Loucy (cell line): ENCODE measurements around the gene KDM4F.

Experiments used
- EZH2phosphoT487 ChIP-seq: fragments of 200-600 bp; IDR thresholded peaks from 2 replicates; pipeline ENCODE4 v1.6.1; 2018; ENCODE audit warnings: antibody characterized with exemption, mild to moderate bottlenecking, moderate library complexity, borderline replicate concordance
- TF ChIP-seq, protein P1 (sequence below): fragments of 200-600 bp; sonication (generic); conservative IDR thresholded peaks from 2 replicates; pipeline ENCODE4 v1.5.1; 2014; ENCODE audit warnings: mild to moderate bottlenecking, antibody characterized with exemption, low read length

DNA sequence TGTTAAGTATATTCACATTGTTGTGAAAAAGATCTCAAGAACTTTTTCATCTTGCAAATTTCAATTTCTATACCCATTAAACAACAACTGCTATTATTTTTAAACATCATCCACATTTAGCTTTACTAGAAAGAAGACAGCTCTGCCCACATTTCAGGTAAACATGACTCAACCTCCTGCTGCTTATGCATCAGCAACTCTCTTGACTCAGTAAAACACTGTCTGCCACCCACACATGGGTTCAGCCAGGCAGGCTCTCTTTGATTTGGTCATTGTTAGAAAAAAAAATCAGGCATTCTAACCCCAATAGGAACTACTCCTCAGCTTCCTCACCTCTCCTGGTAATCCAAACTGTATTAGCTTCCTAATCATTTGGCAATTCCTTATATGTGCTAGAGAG lies 35.3 kb downstream of the KDM4F start:
- TF ChIP-seq, protein P1, sequence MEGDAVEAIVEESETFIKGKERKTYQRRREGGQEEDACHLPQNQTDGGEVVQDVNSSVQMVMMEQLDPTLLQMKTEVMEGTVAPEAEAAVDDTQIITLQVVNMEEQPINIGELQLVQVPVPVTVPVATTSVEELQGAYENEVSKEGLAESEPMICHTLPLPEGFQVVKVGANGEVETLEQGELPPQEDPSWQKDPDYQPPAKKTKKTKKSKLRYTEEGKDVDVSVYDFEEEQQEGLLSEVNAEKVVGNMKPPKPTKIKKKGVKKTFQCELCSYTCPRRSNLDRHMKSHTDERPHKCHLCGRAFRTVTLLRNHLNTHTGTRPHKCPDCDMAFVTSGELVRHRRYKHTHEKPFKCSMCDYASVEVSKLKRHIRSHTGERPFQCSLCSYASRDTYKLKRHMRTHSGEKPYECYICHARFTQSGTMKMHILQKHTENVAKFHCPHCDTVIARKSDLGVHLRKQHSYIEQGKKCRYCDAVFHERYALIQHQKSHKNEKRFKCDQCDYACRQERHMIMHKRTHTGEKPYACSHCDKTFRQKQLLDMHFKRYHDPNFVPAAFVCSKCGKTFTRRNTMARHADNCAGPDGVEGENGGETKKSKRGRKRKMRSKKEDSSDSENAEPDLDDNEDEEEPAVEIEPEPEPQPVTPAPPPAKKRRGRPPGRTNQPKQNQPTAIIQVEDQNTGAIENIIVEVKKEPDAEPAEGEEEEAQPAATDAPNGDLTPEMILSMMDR, result no peak
- no peak for TF ChIP-seq EZH2phosphoT487
